HG03280 (cell line): Measurements from ENCODE around the gene BCAR3.
"Not testable (repeated sequence)": the region's sequence is repeated elsewhere in the genome, so short reads cannot be mapped to it uniquely, and the experiment has no call there.

ENCODE experiments used
- ATAC-seq: cut with Tn5 transposase; IDR thresholded peaks from one replicate; pipeline ENCODE4 v1.9.1; 2021; ENCODE audit warnings: mild to moderate bottlenecking, moderate library complexity; ENCODE audit not compliant: unreplicated experiment

The BCAR3 gene

GRCh38 chr1:93554883-93555872, 126.5 kb downstream of the BCAR3 start:
- no peak for ATAC-seq

- ATAC-seq: not testable (repeated sequence)
Measured at GRCh38 chr1:93553886-93554490, 127.6 kb downstream of the BCAR3 start.

GRCh38 chr1:93552741-93553455, 128.7 kb downstream of the BCAR3 start:
- no peak for ATAC-seq

GRCh38 chr1:93549811-93550210, 131.8 kb downstream of the BCAR3 start:
- no peak for ATAC-seq

- ATAC-seq: no peak
Measured at GRCh38 chr1:93549131-93549530, 132.5 kb downstream of the BCAR3 start.

GRCh38 chr1:93546162-93546863, 135.3 kb downstream of the BCAR3 start:
- ATAC-seq: no peak

- ATAC-seq: no peak
Measured at GRCh38 chr1:93542398-93542797, 139.2 kb downstream of the BCAR3 start.

- ATAC-seq: no peak
Measured at GRCh38 chr1:93541045-93541444, 140.6 kb downstream of the BCAR3 start.

GRCh38 chr1:93537924-93538323, 143.7 kb downstream of the BCAR3 start:
- no peak for ATAC-seq

- no peak for ATAC-seq
Measured at GRCh38 chr1:93537396-93537795, 144.2 kb downstream of the BCAR3 start.

- no peak for ATAC-seq
Measured at GRCh38 chr1:93533677-93534076, 148.0 kb downstream of the BCAR3 start.

GRCh38 chr1:93532780-93533378, 148.8 kb downstream of the BCAR3 start:
- ATAC-seq: no peak

- no peak for ATAC-seq
Measured at GRCh38 chr1:93531193-93531592, 150.4 kb downstream of the BCAR3 start.

GRCh38 chr1:93528412-93528811, 153.2 kb downstream of the BCAR3 start:
- no peak for ATAC-seq

- no peak for ATAC-seq
Measured at GRCh38 chr1:93526431-93526830, 155.2 kb downstream of the BCAR3 start.

GRCh38 chr1:93525431-93525830, 156.2 kb downstream of the BCAR3 start:
- no peak for ATAC-seq

- no peak for ATAC-seq
Measured at GRCh38 chr1:93522721-93523120, 158.9 kb downstream of the BCAR3 start.

- no peak for ATAC-seq
Measured at GRCh38 chr1:93521618-93522017, 160.0 kb downstream of the BCAR3 start.

- no peak for ATAC-seq
Measured at GRCh38 chr1:93519199-93519829, 162.3 kb downstream of the BCAR3 start.

GRCh38 chr1:93518516-93518915, 163.1 kb downstream of the BCAR3 start:
- no peak for ATAC-seq
